ENCODE results near the gene INPP5E. TPM values are rescaled to one million over a fixed set of nuclear protein-coding genes. Genes with fewer than 3 reads are reported as not detected.
A peak's percentile ranks its signal among the peaks of the same experiment; 100 is the strongest.

The INPP5E gene
- total and polyA plus RNA-seq, 2 donors (not counting 1 experiment from before 2014, with no cell fraction given): 31.0 to 33.1 TPM

DNA sequence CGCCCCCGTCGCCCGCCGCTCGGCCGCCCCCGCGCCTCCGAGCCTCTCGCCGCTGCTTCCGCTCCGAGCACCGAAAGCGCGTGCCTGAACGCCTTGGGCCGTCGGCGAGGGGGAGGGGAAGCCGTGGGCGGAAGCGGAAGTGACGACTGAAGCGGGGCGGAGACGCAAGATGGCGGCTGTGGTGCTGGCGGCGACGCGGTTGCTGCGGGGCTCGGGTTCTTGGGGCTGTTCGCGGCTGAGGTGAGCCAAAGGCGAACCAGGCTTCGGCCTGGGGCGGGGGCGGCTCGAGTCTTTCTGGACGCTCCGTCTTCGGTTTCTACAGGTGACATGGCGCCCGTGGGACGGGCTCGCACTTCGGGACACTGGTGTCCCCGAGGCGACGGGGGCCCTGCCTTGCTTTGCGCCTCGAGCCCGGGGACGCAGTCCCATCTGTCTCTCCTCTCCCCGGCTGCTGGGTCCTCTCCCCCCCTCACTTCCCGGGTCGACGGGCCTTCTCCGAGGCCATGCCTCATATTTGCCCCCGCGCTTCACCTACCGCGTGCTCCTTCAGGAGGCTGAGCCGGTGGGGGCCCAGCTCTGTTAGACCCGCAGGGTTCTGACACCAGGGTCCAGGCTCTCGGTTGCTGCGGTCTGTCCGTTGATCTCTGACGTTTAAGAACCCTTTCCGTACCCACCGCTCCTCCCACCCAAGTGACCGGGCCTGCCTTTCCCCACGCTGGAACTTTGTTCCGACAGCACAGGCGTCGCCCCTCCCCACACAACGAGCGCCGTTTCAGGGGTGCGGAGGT is 29.0 kb downstream of the INPP5E start, which contains the start of the genes ENTR1 and PMPCA:
Gene ENTR1 (minus strand): TSS at position 115 of the 788 bp plus-strand sequence. CDS start 217 bp downstream, outside the sequence.
Gene PMPCA (plus strand): TSS at position 159 of the 788 bp plus-strand sequence. CDS start 11 bp downstream, at position 170.
- Mint-ChIP-seq H3K27ac (peak within 1 kb of the TSS; percentile 92), H3K27me3 (no peaks in the 10 kb centered on the region), H3K9me3 (ENCODE audit: insufficient read depth) (no peaks in the 10 kb centered on the region), H3K4me3 (peak within 1 kb of the TSS; percentile 92), H3K4me1 (peaks cover 37% of the 10 kb centered on the region)
- Histone ChIP-seq H4K20me1 (ENCODE audit: control insufficient read depth, insufficient read depth, low read length, poor library complexity, severe bottlenecking) (peaks cover 52% of the 10 kb centered on the region), H3K4me3 (ENCODE audit: control extremely low read depth in 1 of 5, extremely low read depth in 1 of 5, insufficient read depth in 1 of 5, low read depth in 2 of 5, low read length in 4 of 5) (peak within 1 kb of the TSS; percentile 46 to 96 (median 81)), H3K36me3 (replicated peaks in 1 of 2; ENCODE audit: control extremely low read depth in 1 of 2, control insufficient read depth in 1 of 2, extremely low read depth in 1 of 2, insufficient read depth in 2 of 2, low read length in 1 of 2) (peaks cover 0 to 49% of the 10 kb centered on the region in 2 experiments), H3K27me3 (replicated peaks in 1 of 4; ENCODE audit: control extremely low read depth in 1 of 4, control insufficient read depth in 3 of 4, insufficient read depth in 4 of 4, low read length in 3 of 4) (no peaks in the 10 kb centered on the region), H3K79me2 (ENCODE audit: control insufficient read depth, insufficient read depth, low read length) (peaks cover 73% of the 10 kb centered on the region), H3K9ac (ENCODE audit: low read length) (peak within 1 kb of the TSS; percentile 86), H3K4me2 (replicated peaks; ENCODE audit: low read depth, low read length, poor library complexity, severe bottlenecking) (peak within 1 kb of the TSS; percentile 91), H2AFZ (ENCODE audit: insufficient read depth, low read depth, low read length, poor library complexity, severe bottlenecking) (peak within 1 kb of the TSS; percentile 76), H3K27ac (ENCODE audit: low read length in 2 of 2) (peak within 1 kb of the TSS; percentile 80 to 91), H3K9me3 (ENCODE audit: control extremely low read depth in 1 of 3, control insufficient read depth in 2 of 3, insufficient read depth in 1 of 3, low read length in 2 of 3) (no peaks in the 10 kb centered on the region), H3K4me1 (ENCODE audit: control insufficient read depth in 2 of 2, insufficient read depth in 2 of 2, low read length in 2 of 2) (peaks cover 25 to 34% of the 10 kb centered on the region in 2 donors)
- ATAC-seq (ENCODE audit: low read depth) (peak; percentile 88), DNase-seq (peak; percentile 95)
- WGBS (ENCODE audit: insufficient coverage): under 1% methylated on average over 77 of the region's 83 CpGs
- TF ChIP-seq EZH2 (IDR thresholded peaks at IDR 0.05; ENCODE audit: borderline replicate concordance, insufficient read depth, low read depth, low read length, poor library complexity, severe bottlenecking): no peak
- TF ChIP-seq, protein P1, sequence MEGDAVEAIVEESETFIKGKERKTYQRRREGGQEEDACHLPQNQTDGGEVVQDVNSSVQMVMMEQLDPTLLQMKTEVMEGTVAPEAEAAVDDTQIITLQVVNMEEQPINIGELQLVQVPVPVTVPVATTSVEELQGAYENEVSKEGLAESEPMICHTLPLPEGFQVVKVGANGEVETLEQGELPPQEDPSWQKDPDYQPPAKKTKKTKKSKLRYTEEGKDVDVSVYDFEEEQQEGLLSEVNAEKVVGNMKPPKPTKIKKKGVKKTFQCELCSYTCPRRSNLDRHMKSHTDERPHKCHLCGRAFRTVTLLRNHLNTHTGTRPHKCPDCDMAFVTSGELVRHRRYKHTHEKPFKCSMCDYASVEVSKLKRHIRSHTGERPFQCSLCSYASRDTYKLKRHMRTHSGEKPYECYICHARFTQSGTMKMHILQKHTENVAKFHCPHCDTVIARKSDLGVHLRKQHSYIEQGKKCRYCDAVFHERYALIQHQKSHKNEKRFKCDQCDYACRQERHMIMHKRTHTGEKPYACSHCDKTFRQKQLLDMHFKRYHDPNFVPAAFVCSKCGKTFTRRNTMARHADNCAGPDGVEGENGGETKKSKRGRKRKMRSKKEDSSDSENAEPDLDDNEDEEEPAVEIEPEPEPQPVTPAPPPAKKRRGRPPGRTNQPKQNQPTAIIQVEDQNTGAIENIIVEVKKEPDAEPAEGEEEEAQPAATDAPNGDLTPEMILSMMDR (IDR thresholded peaks at IDR 0.05): no peak
- intact Hi-C loops (cut with micrococcal nuclease): loop anchor here (1.0 to 2.0 kb wide), 4 partner anchors 10 to 73 kb away; partner anchors contain the start of genes DNLZ, INPP5E, SEC16A and SNAPC4
- ChIA-PET CTCF (interaction anchor here (0.6 to 2.6 kb wide), 3 partner anchors 10 to 47 kb away, joined by 3 to 16 read pairs (median 5); partner anchors contain the start of genes DNLZ and SNAPC4), POLR2A (interaction anchor here (0.8 to 1.7 kb wide), 5 partner anchors 10 to 48 kb away, joined by 3 to 5 read pairs (median 4); partner anchors contain the start of genes DNLZ and SNAPC4)
